Activated T-cell treated with anti-CD3 and anti-CD28 coated beads for 1 hour (primary cell): ENCODE measurements around the gene GRIK2.

Experiments used
- DNase-seq: peaks from one replicate; pipeline ENCODE4 v3.0.0-alpha.2; 2020; ENCODE audit warnings: low read depth

GRIK2 gene

DNA sequence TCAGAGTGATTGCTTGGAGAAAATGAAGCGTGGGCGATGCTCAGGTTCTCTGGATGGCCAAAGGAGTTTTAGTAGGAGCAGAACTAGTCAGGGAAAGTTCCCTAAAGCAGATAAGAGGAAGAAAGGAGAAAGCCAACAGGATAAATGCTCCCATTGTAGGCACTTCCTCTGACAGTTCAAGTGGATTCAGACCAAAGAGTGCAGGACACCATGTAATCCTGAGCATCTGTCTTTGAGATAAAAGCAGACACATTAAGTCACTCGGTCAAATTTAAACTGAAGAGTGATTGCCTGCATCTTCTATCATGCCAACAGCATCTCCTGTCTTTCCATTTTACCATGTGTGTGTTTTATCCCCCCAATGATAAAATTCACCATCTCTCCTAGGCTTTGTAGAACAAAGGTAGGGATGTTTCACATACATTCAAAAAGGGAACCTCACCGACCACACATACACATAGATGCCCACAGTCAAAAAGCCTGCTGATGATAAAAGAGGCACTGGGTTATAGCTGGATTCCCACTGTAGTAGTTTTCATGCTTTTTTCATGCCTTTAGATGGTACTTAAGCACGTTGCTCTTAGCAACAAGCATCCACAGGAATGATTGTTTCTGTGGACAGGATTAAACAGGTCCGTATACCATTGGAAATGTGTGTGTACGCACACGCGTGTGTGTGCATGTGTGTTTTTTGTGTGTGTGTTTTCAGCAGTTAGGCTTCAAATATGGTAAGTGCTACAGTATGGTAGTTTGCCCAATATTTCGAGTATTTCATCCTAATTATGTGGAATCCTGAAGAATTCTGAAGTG lies 7.0 kb downstream of the GRIK2 start:
- no peak for DNase-seq

DNA sequence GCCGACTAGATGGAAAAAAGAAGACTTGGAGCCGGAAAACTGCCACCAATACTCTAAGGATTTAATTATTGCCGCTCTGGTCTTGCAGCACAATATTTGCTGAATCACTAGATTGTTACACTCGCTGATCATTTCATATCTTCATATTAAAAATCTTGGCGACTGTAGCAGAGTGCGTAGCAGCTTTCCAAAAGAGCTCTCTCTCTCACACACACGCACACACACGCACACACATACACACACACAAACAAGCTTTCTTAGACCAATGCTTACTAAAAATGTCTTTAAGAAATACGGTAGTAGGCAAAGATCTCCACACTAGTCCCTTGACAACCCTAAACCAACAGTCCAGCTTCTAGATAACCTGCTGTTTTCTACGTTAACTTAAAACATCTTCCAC lies 7.7 kb downstream of the GRIK2 start:
- no peak for DNase-seq

DNA sequence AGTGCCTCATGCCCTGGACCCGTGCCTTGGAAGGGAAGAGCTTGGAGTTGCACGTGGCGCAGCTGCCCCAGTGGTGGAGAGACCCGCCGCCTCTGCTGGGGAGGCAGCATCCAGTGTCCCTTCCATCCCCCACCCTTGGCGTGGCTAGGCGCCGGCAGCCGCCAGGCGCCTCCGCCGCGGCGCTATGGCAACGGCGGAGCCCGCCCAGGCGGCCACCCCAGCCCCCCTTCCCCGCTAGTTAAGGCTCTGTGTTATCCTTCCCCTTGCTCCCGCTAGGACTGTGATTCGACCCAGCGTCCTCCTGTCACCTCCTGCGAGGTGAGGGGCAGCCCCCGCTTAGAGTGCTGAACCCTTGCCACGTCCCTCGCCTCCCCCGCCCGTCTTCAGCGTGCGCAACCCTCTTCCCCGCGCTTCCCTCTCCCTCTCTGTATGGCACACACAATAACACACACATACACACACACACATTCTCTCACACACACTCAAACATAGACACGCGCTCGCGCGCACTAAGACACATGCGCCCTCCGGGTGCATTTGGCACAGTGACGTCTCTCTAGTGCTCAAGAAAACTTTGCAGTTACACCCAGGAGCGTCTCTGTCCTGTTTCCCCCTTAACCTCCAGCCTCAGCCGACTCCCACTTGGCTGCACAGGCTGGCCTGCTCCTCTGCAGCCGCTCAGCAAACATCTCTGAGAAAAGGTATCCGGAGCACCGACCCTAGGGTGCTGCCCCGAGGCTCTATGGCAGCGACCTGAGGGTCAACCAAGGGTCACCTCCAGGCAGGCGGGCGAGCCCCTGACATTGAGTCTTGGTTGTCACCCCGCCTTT lies 8.5 kb downstream of the GRIK2 start:
- DNase-seq, result no peak

DNA sequence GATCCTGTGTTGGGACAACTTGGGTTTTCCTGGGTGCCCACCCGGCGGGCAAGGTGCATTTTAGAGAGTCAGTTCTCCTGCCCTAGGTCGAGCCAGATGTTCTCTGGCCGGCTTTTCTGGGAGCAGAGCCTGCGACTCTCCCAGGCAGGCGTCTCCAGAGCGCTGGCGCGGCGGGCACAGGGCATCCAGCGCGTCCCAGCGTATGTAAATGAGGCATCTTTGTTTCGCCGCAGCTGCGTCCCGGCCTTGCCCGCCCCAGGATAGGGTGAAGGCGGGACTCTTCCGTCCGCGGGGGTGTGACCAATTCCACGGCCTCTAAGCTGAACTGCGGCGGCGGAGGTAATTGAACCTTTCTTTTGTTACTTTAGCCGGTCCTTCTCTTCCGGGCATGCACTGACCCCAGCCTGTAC lies 9.1 kb downstream of the GRIK2 start:
- no peak for DNase-seq

DNA sequence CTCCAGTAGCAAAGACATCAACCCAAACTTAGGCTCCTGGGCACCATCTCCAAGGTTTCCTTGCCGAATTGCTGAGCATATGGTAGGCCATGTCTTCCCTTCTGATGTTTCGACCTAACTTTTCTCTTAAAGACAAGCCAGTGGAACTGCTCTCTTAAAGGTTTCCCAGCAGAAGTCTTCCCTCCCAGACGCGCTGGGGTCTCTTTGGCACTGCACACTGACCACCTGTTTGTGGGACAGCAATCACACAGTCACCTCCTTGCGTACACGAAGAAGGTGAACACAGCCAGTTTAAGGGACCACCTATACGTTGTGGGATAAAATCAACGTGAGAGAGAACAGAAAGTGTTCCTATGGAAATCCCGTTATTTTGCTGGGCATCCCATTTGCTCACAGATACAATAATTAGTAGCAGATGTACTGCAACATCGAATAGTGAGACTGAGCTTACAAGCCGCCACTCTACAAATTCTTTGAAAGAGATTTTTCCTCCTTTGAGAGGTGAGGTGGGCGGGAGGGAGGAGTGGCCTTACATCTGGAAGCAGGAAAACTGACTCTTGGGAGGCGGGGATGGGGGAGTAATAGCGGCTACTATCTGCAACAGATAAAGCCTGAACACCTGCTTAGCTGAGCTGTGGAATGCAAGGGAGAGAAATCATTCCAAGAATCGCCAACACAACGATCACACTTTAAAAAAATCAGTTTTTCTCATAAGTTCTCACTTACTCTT lies 9.9 kb downstream of the GRIK2 start:
- no peak for DNase-seq

DNA sequence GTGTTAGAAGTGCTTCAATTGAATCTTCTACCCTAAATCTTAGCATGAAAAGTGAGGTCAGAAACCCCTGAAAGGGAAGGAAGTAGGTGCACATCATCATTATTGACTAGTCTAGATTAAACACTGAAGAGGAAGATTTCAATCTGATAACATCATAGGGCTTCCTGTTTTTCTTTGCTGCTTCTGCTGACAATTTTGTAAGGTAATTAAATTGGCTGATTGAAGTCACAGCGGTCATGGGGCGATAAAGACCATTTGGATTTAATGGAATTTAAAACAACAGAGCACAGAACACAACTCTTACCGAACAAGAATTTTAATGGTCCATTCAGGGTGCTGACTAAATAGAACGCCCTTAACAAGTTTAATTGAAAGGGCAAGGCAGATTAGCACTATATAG lies 11.3 kb downstream of the GRIK2 start:
- no peak for DNase-seq

DNA sequence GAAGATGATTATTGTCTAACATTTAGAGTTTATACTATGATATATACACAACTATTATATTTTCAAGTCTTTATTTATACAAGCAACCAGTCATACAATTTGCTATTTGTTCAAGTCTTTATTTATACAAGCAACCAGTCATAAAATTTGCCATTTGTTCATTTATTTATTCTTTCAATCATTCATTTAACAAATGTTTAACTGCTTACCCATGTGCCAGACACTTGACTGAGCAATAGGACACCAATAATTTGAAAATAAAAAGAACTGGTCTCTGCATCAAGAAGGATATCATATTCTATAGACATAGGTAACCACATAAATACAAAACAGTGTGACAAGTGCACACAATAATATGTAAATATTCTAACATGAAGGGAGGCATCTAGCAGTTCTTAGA lies 20.3 kb downstream of the GRIK2 start:
- DNase-seq, result no peak

DNA sequence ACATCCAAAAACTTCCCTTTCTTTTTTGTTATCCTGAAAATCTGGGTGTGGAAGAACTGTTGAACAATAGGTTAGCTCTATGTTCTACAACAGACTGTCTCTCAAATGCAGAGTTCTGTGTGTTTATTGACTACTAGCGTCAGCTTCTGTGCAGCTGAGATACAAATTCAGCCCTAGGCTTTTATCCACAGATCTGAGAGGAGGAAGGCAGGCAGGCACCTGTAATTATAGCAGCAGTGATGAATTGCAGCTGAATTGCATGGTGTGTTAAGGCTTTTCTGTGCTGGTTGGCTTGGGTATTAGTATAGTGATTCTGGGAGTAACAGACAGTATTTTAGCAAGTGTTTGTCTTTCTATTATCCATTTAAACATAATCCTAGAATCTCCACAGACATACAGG lies 24.4 kb downstream of the GRIK2 start:
- no peak for DNase-seq

DNA sequence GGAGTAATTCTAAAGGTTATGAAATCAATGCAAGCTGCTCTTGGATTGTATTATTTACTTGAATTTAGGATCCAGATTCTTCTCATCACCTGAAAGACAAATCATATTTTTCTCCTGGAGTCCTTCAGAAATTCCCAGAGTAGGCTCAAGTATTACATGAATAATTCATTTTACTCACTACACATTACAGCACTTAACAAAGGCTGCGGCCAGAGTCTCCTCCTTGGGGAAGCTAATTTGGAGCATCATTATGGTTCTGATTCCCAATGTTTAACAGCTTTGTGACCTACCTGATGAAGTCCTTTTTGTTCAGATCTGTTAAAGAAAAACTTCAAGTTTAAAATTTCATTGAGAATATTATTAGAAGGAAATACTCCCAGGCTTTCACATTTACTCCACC lies 28.7 kb downstream of the GRIK2 start:
- no peak for DNase-seq

DNA sequence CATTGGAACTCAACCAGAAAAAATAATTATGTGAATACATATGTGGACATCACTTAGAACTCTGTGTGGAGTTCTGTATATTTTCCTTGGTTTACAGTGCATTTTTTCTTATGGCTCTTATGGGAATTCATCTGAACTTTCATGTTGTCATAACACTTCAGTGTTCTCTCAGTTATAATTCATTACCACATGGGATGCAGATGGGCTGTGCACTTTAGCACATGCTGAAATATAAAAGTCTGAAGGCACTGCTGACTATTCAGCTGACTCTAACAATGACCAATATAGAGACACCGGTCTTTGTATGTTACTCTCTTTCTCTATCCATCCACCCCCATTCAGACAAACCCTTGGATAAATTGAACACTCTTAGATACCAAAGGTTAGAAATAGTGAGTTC lies 29.3 kb downstream of the GRIK2 start:
- no peak for DNase-seq

DNA sequence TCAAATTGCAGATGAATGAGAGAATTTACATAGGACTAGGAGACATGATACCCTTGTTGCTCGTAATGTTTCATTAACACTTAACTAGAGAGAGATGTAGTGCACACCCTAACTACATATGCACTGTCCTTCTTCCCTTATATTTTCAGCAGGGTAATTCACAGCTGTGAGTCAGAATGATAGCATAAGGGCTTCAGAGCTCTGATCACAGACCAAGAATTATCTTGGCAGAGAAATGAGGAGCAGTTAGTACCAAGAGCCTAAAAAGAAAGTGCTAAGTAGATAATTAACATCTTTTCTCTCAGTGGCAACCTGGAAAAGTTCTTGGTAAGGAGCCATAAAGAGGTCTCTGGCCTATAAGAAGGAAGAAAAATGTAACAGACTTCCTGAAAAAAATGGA lies 35.8 kb downstream of the GRIK2 start:
- no peak for DNase-seq

DNA sequence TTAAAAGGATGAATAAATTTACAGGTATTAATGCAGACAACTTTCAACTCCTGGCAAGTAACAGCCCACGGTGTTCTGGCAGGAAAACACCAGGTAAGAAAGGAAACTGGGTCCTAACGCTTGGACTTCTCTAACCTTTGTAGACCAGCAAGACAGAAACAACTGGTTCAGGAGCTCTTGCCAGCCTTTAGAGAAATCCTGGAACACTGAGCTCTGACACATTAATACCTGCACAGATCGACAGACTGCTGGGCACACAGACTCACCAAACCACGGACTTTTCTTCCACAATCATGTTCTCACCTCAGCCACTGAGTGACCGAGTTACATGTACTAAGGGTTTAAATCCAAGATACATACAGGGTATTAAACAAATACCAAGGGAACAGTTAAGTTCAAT lies 36.3 kb downstream of the GRIK2 start:
- DNase-seq, result no peak

DNA sequence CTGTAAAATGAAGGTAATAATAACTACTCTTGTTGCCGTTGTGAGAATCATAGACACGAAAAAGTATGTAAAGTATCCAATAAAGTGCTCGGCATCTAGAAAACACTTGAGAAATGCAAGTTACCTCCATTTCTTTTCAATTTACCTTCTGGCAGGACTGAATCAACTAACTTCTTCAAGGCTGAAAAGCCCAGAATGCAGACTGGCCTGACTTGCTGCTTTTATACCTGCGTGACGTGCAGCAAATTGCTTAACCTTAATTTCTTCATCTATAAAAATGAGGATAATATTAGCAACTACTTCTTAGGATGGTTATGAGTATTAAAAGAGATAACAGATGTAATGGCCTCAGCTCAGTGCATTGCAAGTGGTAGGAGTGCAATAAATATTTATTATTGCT lies 39.6 kb downstream of the GRIK2 start:
- no peak for DNase-seq

DNA sequence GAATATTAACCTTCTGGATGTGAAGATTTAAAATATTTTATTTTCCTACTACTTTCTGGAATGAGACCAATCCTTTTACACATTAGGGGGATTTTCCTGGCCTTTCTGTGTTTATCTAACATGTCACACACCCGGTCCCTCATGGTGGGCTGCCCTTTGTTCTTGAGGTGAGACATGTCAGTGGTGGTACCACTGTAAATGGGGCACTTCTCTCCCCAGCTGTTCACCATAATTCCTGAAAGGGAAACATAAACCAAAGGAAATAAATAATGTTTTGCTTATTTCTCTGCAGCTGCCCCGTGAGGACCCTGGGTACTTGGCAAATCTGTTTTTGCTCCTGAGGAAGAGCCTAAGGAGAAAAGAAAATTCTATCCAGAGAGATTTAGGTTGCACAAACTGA lies 41.1 kb downstream of the GRIK2 start:
- DNase-seq, result no peak

DNA sequence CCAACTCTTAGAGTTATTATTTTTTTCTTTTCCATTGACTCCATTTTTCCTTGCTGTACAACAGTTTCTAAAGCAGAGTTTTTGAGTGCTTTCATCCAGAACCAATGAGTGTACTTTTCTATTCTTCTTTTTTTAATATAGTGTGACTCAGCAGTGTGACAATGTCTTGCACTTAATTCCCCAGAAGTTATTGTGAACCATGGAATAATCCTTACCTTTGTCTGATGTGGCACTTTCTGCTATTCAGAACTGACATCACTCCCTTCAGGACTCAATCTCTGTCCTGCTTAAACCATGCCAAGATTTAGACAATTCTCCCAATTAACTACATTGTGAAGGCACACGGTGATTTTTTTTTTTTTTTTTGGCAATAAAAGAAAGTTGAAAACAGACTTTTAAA lies 41.5 kb downstream of the GRIK2 start:
- DNase-seq, result no peak

DNA sequence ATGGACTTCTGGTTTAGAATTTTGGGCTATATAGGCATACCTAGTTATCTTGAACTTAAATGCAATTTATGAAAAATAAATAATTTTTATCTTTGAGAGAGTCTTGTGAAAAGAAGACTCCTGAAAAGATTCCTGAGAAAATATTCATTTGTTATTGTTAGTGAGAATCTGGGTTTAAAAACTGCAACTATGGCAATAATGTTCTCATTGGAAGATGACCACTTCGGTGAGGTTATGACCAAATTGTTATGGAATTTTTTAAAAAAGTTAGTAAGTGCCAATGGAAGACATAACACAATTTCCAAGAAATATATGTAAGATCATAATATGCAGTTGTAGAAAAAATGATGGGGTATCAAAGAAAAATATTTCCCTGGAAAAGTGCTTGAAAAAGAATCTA lies 46.3 kb downstream of the GRIK2 start:
- DNase-seq, result no peak

DNA sequence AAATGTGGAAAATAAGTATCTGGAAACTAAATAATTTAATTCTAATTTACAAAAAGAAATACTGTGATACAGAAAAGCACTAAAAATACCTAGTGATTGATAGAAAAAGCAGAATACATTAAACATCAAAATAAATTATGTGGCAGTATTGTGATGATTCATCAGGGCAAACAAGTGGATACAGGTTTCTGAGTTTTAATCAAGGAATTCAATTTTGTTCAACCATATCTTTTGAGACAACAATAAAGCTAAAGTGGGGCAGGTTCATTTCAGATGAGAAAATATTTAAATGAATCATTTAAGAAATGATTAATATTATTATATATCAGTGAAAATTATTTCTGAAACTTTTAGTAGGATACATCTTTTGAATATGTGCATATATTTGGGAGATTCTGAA lies 49.8 kb downstream of the GRIK2 start:
- DNase-seq, result no peak

DNA sequence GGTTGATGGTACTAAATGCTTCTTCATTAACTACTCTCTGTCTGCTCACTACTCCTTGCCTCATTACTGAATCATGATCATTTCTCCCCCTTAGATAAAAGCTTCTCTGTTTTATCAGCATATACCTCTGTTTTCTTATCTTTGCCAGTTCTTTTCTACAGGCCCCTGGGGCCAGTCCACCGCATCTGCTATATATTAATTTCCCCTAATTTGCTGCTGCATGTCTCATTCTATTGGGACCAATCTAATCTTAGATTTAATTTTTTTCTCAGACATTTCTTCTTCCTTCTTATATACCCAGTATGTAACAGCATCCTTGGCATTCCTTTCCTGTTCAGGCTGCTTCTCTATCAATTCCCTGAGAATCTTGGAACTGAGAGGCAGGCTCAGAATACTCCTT lies 51.2 kb downstream of the GRIK2 start:
- DNase-seq, result no peak

DNA sequence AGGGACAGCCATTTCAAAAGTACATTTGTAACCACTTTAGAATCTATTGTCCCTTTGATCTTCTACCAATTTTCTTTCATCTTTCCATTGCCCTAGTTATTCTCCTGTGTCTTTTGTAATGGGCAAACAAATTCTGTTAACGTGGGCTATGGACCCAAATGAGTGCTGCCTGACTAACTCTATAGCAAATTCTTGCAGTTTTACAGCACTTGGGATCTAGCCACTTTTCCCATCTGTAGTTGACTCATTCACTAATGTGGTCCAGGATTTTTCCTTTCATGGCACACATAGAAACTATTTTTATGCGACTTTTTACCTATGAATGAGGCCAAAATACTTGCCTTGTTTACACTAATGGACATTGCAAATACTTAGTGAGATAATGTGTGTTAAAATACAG lies 52.0 kb downstream of the GRIK2 start:
- DNase-seq, result no peak

DNA sequence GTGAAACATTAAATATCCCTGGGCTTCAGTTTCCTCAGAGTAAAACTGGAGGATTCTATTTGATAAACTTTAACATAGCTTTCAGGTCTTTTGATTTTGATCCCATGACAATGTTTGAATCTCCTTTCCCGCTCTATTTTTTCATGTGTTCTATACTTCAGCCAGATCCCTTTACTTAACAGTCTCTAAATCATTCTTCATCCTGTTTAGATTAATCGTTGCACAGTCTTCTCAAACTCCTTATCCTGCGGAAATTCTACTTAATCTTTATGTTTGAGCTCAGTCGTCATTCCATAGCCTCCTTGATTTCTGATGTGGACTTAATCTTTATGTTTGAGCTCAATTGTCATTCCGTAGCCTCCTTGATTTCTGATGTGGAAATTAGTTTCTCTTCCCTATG lies 57.4 kb downstream of the GRIK2 start:
- DNase-seq, result no peak

DNA sequence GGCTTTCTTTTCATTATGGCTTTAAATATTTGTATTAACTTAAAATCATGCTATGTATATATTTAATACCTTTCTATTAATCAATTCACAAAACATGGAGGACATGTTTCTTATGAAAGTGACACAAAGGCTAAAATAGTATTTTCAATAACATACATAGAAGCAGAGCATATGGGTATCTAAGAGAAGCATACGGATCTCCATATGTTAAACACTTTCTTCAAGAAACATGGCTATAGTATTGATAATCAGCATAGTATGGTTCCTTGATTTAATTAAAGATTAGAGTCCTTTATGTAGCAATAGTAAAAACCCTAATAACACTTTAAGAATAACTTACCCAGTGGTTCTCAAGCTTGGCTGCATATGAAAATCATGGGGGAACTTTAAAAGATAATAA lies 58.5 kb downstream of the GRIK2 start:
- no peak for DNase-seq

DNA sequence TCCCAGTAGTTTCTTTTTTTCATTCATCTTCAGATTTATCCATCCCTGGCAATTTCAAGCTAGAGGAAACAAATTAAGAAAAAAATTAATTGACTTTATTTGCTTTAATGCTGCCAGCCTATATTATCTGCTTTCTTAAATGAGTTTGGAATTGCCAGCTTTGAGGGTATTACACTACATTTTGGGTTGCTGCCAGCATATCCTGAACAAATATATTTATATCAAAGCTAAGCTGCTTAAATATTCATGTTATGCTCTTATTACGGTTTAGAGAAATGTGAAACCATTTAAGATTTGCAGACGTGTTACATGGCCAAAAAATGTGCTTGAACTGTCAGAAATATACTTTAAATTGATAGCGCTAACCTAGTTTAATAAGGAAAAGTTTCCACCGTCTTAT lies 59.7 kb downstream of the GRIK2 start:
- no peak for DNase-seq

DNA sequence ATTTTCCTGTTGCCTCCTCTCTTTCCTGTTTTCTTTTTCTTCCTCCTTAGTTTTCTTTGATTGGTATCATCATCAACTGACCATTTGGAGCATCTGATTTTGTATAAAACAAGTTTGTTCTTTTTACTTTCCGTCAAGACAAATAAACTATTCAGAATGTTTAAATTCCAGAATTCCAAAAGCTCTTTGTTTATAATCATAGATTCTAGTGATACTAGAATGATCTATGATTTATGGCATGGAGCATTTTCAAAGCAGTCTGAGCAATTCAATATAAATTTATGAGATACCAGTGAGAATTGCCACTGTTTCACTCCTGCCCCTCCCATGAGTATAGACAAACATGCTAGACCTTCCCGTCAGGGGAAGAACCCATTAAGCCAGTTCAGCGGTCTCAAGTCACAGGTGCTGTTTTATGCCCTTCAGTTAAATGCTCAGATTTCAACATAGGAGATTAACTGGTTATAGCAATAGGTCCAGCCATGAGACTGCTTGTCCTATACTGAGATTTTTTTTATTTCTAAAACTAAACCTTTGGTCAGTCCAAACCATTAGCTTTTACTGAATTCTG lies 60.7 kb downstream of the GRIK2 start:
- no peak for DNase-seq
